HG03460 (cell line): Measurements from ENCODE around the gene ERICH6.
"Not testable (repeated sequence)": the region's sequence is repeated elsewhere in the genome, so short reads cannot be mapped to it uniquely, and the experiment has no call there.

Experiments used
- ATAC-seq: cut with Tn5 transposase; IDR thresholded peaks from one replicate; pipeline ENCODE4 v1.9.1; 2021; ENCODE audit not compliant: unreplicated experiment

Gene ERICH6

GRCh38 chr3:150682824-150683223 is 20.9 kb downstream of the ERICH6 start:
- no peak for ATAC-seq

GRCh38 chr3:150682279-150682678 is 21.4 kb downstream of the ERICH6 start:
- no peak for ATAC-seq

- peak; percentile 88 for ATAC-seq
Observed at GRCh38 chr3:150681057-150681456, 22.7 kb downstream of the ERICH6 start.

- ATAC-seq, result no peak
Observed at GRCh38 chr3:150680562-150680961, 23.2 kb downstream of the ERICH6 start.

GRCh38 chr3:150675587-150675986 is 28.1 kb downstream of the ERICH6 start:
- no peak for ATAC-seq

- ATAC-seq, result no peak
Observed at GRCh38 chr3:150673966-150674365, 29.8 kb downstream of the ERICH6 start.

- ATAC-seq, result no peak
Observed at GRCh38 chr3:150666167-150666566, 37.6 kb downstream of the ERICH6 start.

- ATAC-seq, result no peak
Observed at GRCh38 chr3:150663461-150663860, 40.3 kb downstream of the ERICH6 start.

GRCh38 chr3:150662410-150663200 is 41.1 kb downstream of the ERICH6 start:
- no peak for ATAC-seq

- no peak for ATAC-seq
Observed at GRCh38 chr3:150656316-150656715, 47.4 kb downstream of the ERICH6 start.

GRCh38 chr3:150653110-150653561 is 50.6 kb downstream of the ERICH6 start:
- ATAC-seq, result peak; percentile 66

GRCh38 chr3:150640256-150640655 is 63.5 kb downstream of the ERICH6 start:
- ATAC-seq, result no peak

- ATAC-seq, result no peak
Observed at GRCh38 chr3:150639262-150639661, 64.5 kb downstream of the ERICH6 start.

- ATAC-seq, result no peak
Observed at GRCh38 chr3:150636258-150636657, 67.5 kb downstream of the ERICH6 start.

GRCh38 chr3:150635526-150635925 is 68.2 kb downstream of the ERICH6 start:
- peak; percentile 62 for ATAC-seq

GRCh38 chr3:150635076-150635475 is 68.6 kb downstream of the ERICH6 start:
- no peak for ATAC-seq

- no peak for ATAC-seq
Observed at GRCh38 chr3:150631515-150632221, 72.1 kb downstream of the ERICH6 start.

- ATAC-seq, result no peak
Observed at GRCh38 chr3:150627557-150627956, 76.2 kb downstream of the ERICH6 start.

GRCh38 chr3:150626148-150626930 is 77.4 kb downstream of the ERICH6 start:
- ATAC-seq, result no peak

GRCh38 chr3:150623945-150624344 is 79.8 kb downstream of the ERICH6 start:
- no peak for ATAC-seq

GRCh38 chr3:150622955-150623354 is 80.8 kb downstream of the ERICH6 start:
- not testable (repeated sequence) for ATAC-seq
